Kidney (tissue), 14 donors: ENCODE measurements around the gene MMAB. TPM values are rescaled to one million over a fixed set of nuclear protein-coding genes. Genes with fewer than 3 reads are reported as not detected.

Experiments
- DNase-seq, 5 donors: peaks; one replicate each; pipeline ENCODE4 v3.0.0-alpha.2; 2013 to 2020
- FAIRE-seq: peaks from 2 replicates; lab custom pipeline; 2012; peaks lifted over from hg19 to GRCh38; lab: Jason Lieb, UNC
- H3K27ac ChIP-seq, 2 donors: one replicate each; pipeline ENCODE4 v1.7.0; 2013; ENCODE audit warnings: low read depth in 2 of 2, low read length in 2 of 2, inconsistent platforms in 1 of 2
- H3K27me3 ChIP-seq: one replicate; pipeline ENCODE4 v1.7.1; 2013; ENCODE audit warnings: low read length, inconsistent platforms; ENCODE audit not compliant: control insufficient read depth, insufficient read depth
- H3K36me3 ChIP-seq, 3 donors: one replicate each; pipeline versions ENCODE4 v1.7.0 to v1.7.1; 2013; ENCODE audit warnings: low read length in 3 of 3, control low read depth in 1 of 3, inconsistent platforms in 1 of 3; ENCODE audit not compliant: insufficient read depth in 3 of 3, control insufficient read depth in 2 of 3
- H3K4me1 ChIP-seq, 3 donors: one replicate each; pipeline versions ENCODE4 v1.7.0 to v1.7.1; 2013; ENCODE audit warnings: low read length in 3 of 3, inconsistent platforms in 1 of 3, low read depth in 1 of 3; ENCODE audit not compliant: control insufficient read depth in 2 of 3, insufficient read depth in 2 of 3
- H3K4me3 ChIP-seq, 3 donors: one replicate each; pipeline versions ENCODE4 v1.7.0 to v1.8.1; 2013; ENCODE audit warnings: low read length in 3 of 3, control low read depth in 1 of 3, inconsistent platforms in 1 of 3
- H3K9ac ChIP-seq, 3 donors: one replicate each; pipeline versions ENCODE4 v1.7.0 to v1.7.1; 2013; ENCODE audit warnings: low read length in 3 of 3, control low read depth in 1 of 3, inconsistent platforms in 1 of 3
- H3K9me3 ChIP-seq, 3 donors: one replicate each; pipeline versions ENCODE4 v1.7.0 to v1.7.1; 2013; ENCODE audit warnings: low read length in 3 of 3, control low read depth in 1 of 3, inconsistent platforms in 1 of 3; ENCODE audit not compliant: control insufficient read depth in 2 of 3, insufficient read depth in 1 of 3
- CTCF ChIP-seq: IDR thresholded peaks from 3 replicates; pipeline ENCODE4 v1.5.1; 2012; ENCODE audit warnings: mild to moderate bottlenecking, moderate library complexity, borderline replicate concordance; ENCODE audit not compliant: insufficient read depth; ENCODE audit errors: extremely low read depth
- intact Hi-C: fragments of 100-400 bp; cut with DNase I; formaldehyde crosslinking; loops from one replicate; pipeline ENCODE4 v1.11.1; 2022
- polyA plus RNA-seq: library from polyadenylated mRNA; stranded (reverse); fragments of 350-450 nt; fragmentation: Illumina TruSeq; extraction: RNeasy Lipid Tissue Mini Kit (QIAGEN cat#74804); gene quantifications from one replicate; pipeline ENCODE4 v1.2.3, GENCODE V29; 2014; ENCODE audit warnings: low read depth, low replicate concordance; ENCODE audit not compliant: insufficient read depth
- total RNA-seq: library from RNA; stranded (reverse); fragmentation: NEBNext Ultra II Directional; extraction: Animal tissue kit (Norgen Biotek cat#: 25700); gene quantifications from one replicate; pipeline ENCODE4 v1.2.1, GENCODE V29; 2021
- donor health status: control.
- donor health status: control.
- donor health status: control.
- donor health status: control.
- donor health status: control.
- donor health status: DM: yes; HTN: yes; CAD: no.
- donor health status: Normal renal cell carcinoma (clear cell type).

The MMAB gene
- total and polyA plus RNA-seq, 2 donors from 2014 or later = 42.9 to 96.3 TPM

- intact Hi-C loops = no loop called here
- H3K4me3 ChIP-seq = no peak overlapping the region
- TF ChIP-seq CTCF = no peak
- peak in 1 of 5 donors; percentile 10 for DNase-seq
- peaks cover 0 to 16% (median 3%) of the 10 kb centered on the region in 3 donors for H3K36me3 ChIP-seq
- H3K27ac ChIP-seq = no peak overlapping the region
- no peaks in the 10 kb centered on the region for H3K9me3 ChIP-seq
- no peaks in the 10 kb centered on the region for H3K27me3 ChIP-seq
- no peak overlapping the region for H3K9ac ChIP-seq
- no peak for FAIRE-seq
- no peaks in the 10 kb centered on the region for H3K4me1 ChIP-seq
These were observed 35.0 kb downstream of the MMAB start for GRCh38 chr12:109538191-109538863.

GRCh38 chr12:109537136-109537535 lies 36.2 kb downstream of the MMAB start:
- intact Hi-C loops = no loop called here
- no peak overlapping the region for H3K4me3 ChIP-seq
- peak in 1 of 5 donors; percentile 33 for DNase-seq
- H3K4me1 ChIP-seq = no peaks in the 10 kb centered on the region
- peaks cover 0 to 21% (median 3%) of the 10 kb centered on the region in 3 donors for H3K36me3 ChIP-seq
- H3K9ac ChIP-seq = no peak overlapping the region
- no peak for FAIRE-seq
- no peaks in the 10 kb centered on the region for H3K27me3 ChIP-seq
- H3K9me3 ChIP-seq = no peaks in the 10 kb centered on the region
- H3K27ac ChIP-seq = no peak overlapping the region
- no peak for TF ChIP-seq CTCF

GRCh38 chr12:109535863-109536250 lies 37.4 kb downstream of the MMAB start:
- Histone ChIP-seq H3K9me3 (no peaks in the 10 kb centered on the region), H3K4me1 (no peaks in the 10 kb centered on the region), H3K9ac (no peak overlapping the region), H3K27ac (no peak overlapping the region), H3K4me3 (no peak overlapping the region), H3K27me3 (no peaks in the 10 kb centered on the region), H3K36me3 (peaks cover 0 to 27% (median 6%) of the 10 kb centered on the region in 3 donors)
- FAIRE-seq = no peak
- no peak for TF ChIP-seq CTCF
- intact Hi-C loops = no loop called here
- peak in 1 of 5 donors; percentile 24 for DNase-seq
